HK-2 (cell line): ENCODE results near the gene VPS35.

Experiments
- DNase-seq: peaks from one replicate; pipeline ENCODE4 v3.0.0-alpha.2; 2018; ENCODE audit not compliant: unreplicated experiment

The VPS35 gene

DNA sequence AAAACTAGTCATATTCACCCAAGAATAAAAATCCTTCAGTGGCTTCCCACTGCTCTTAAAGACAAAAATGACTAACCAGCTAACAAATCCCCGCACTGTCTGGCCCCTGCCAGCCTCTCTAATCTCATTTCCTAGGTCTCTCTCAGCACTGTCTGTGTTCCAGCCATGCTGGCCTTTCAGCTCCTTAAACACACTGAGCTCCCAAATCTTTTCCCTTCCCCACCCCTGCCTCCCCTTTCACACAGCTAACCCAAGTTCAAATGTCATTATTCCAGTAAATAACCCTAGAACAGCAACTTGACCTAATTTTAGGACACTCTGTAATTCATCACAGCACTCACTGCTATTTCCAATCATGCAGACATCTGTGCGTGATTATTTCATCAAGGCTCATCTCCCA is 75.6 kb downstream of the VPS35 start:
- DNase-seq: no peak

- no peak for DNase-seq
Measured at GRCh38 chr16:46612121-46612520, 76.9 kb downstream of the VPS35 start.

DNA sequence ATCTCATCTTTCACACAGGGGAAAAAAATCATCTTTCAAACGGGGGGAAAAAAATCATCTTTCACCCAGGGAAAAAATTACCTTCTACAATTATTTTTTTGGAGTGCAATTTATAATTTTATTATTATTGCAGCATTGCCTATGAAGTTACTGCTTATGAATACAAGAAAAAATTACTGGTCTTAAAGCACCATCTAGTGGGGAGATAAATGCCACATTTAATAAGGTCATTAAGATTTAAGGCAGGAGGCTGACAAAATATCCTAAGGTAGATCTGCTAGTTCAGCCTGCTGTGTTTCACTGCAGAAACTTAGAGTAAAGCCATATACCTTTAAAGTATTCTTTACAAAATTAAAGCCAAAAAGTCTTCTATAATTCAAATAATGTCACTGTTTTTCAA is 81.4 kb downstream of the VPS35 start:
- DNase-seq: no peak

- no peak for DNase-seq
Measured at GRCh38 chr16:46606231-46606630, 82.7 kb downstream of the VPS35 start.
